HCT116 (cell line): ENCODE results near the gene GHR. TPM values are rescaled to one million over a fixed set of nuclear protein-coding genes. Genes with fewer than 3 reads are reported as not detected.

Experiments used
- ATAC-seq: fragments of 200-7000 bp; cut with Tn5 transposase; 2 replicates; pipeline ENCODE4 v1.9.1; 2020; ENCODE audit warnings: mild to moderate bottlenecking, moderate library complexity
- BruUV-seq: library from RNA; stranded (reverse); fragments of 400-500 nt; replicated peaks from 2 replicates; lab custom pipeline; 2021; lab: Mats Ljungman, UMichigan
- CTCF ChIA-PET: fragments of 300-600 bp; sonication (Branson Sonifier 250); formaldehyde crosslinking; loops from one replicate; lab custom pipeline; 2021; ENCODE audit warnings: antibody characterized with exemption; lab: Charles Lee
- POLR2A ChIA-PET: fragments of 300-600, 350-600 bp; sonication (Branson Sonifier 250); formaldehyde crosslinking; loops from one replicate; lab custom pipeline; 2021; ENCODE audit warnings: antibody characterized with exemption; lab: Charles Lee
- RAD21 ChIA-PET, 2 experiments: fragments of 300-600 bp; sonication (Branson Sonifier 250); formaldehyde crosslinking; loops; one replicate each; lab custom pipeline; 2023; ENCODE audit warnings: low total read pairs in 2 of 2; ENCODE audit not compliant: uncharacterized antibody in 2 of 2, unreplicated experiment in 2 of 2, low non-redundant PET in 1 of 2; lab: Charles Lee
- DNase-seq: peaks from one replicate; pipeline ENCODE4 v3.0.0-alpha.2; 2010; ENCODE audit warnings: low read depth, low spot score
- H2AFZ ChIP-seq: fragments of 200-600 bp; shearing (Covaris generic), sonication (generic); 2 replicates; pipeline ENCODE4 v1.6.1; 2017; ENCODE audit warnings: low read depth, mixed run types, mixed read lengths, antibody characterized with exemption, low read length; ENCODE audit not compliant: poor library complexity, severe bottlenecking
- H3K27ac ChIP-seq: 2 replicates; pipeline ENCODE4 v1.5.1; 2012; ENCODE audit warnings: low read depth, low read length
- H3K27me3 ChIP-seq: fragments of 200-600 bp; sonication (generic); 2 replicates; pipeline ENCODE4 v1.6.1; 2016; ENCODE audit warnings: mixed run types, low read length, mixed read lengths; ENCODE audit not compliant: insufficient read depth
- H3K36me3 ChIP-seq, 2 experiments: fragments of 200-500 bp in 1 of 2; fragments of 200-600 bp in 1 of 2; sonication (Bioruptor generic) in 1 of 2; sonication (generic) in 1 of 2; 2 replicates each; pipeline versions ENCODE4 v1.5.1 to v1.6.1; 2014 to 2016; ENCODE audit warnings: low read length in 2 of 2, inconsistent platforms in 1 of 2, mixed read lengths in 1 of 2, mixed run types in 1 of 2; ENCODE audit not compliant: insufficient read depth in 2 of 2, control insufficient read depth in 1 of 2
- H3K4me1 ChIP-seq, 2 experiments: fragments of 200-600 bp in 1 of 2; sonication (generic) in 1 of 2; 2 replicates each; pipeline versions ENCODE4 v1.5.1 to v1.6.1; 2012 to 2017; ENCODE audit warnings: low read length in 2 of 2, inconsistent platforms in 1 of 2, mild to moderate bottlenecking in 1 of 2, mixed read lengths in 1 of 2, mixed run types in 1 of 2, moderate library complexity in 1 of 2; ENCODE audit not compliant: insufficient read depth in 2 of 2, control insufficient read depth in 1 of 2
- H3K4me2 ChIP-seq: fragments of 200-600 bp; sonication (generic); 2 replicates; pipeline ENCODE4 v1.6.1; 2017; ENCODE audit warnings: mixed run types, low read length, mixed read lengths
- H3K4me3 ChIP-seq, 2 experiments: fragments of 200-600 bp in 1 of 2; sonication (generic) in 1 of 2; replicated peaks in 1 of 2; 2 replicates each; pipeline ENCODE4 v1.5.1; 2011 to 2016; ENCODE audit warnings: low read length in 2 of 2, control low read depth in 1 of 2, low read depth in 1 of 2, mild to moderate bottlenecking in 1 of 2, mixed read lengths in 1 of 2, mixed run types in 1 of 2
- H3K79me2 ChIP-seq: fragments of 200-600 bp; sonication (generic); 2 replicates; pipeline ENCODE4 v1.6.1; 2017; ENCODE audit warnings: mild to moderate bottlenecking, mixed run types, low read length, moderate library complexity, mixed read lengths; ENCODE audit not compliant: insufficient read depth
- H3K9ac ChIP-seq: fragments of 200-600 bp; sonication (generic); 2 replicates; pipeline ENCODE4 v1.6.1; 2016; ENCODE audit warnings: low read length, mixed read lengths
- H3K9me2 ChIP-seq: fragments of 200-600 bp; sonication (generic), shearing (Covaris generic); 2 replicates; pipeline ENCODE4 v1.6.1; 2017; ENCODE audit warnings: mixed run types, mild to moderate bottlenecking, moderate library complexity; ENCODE audit not compliant: insufficient read depth
- H3K9me3 ChIP-seq, 2 experiments: fragments of 200-500 bp in 1 of 2; fragments of 200-600 bp in 1 of 2; sonication (Bioruptor generic) in 1 of 2; sonication (generic) in 1 of 2; 2 replicates each; pipeline ENCODE4 v1.6.1; 2014 to 2017; ENCODE audit warnings: low read length in 2 of 2, mixed read lengths in 2 of 2, inconsistent platforms in 1 of 2, low read depth in 1 of 2, mild to moderate bottlenecking in 1 of 2, mixed run types in 1 of 2, moderate library complexity in 1 of 2; ENCODE audit not compliant: control insufficient read depth in 1 of 2, insufficient read depth in 1 of 2
- H4K20me1 ChIP-seq: fragments of 200-600 bp; sonication (generic), shearing (Covaris generic); 2 replicates; pipeline ENCODE4 v1.6.1; 2017; ENCODE audit warnings: mixed run types, mild to moderate bottlenecking, moderate library complexity; ENCODE audit not compliant: insufficient read depth
- ATF3 ChIP-seq: IDR thresholded peaks from 2 replicates; pipeline ENCODE4 v1.6.1; 2012
- EGR1 ChIP-seq: IDR thresholded peaks from 2 replicates; pipeline ENCODE4 v1.6.1; 2012; ENCODE audit warnings: low read depth
- EZH2phosphoT487 ChIP-seq: fragments of 200-600 bp; IDR thresholded peaks from 2 replicates; pipeline ENCODE4 v1.6.1; 2018; ENCODE audit warnings: antibody characterized with exemption, borderline replicate concordance
- POLR2A ChIP-seq: IDR thresholded peaks from 2 replicates; pipeline ENCODE4 v1.7.0; 2011; ENCODE audit warnings: borderline replicate concordance; ENCODE audit not compliant: insufficient read depth, insufficient read length; ENCODE audit errors: extremely low read depth
- POLR2AphosphoS5 ChIP-seq: IDR thresholded peaks from 2 replicates; pipeline ENCODE4 v1.6.1; 2011; ENCODE audit warnings: mild to moderate bottlenecking, low read depth, low read length, moderate library complexity
- RAD21 ChIP-seq: IDR thresholded peaks from 2 replicates; pipeline ENCODE4 v1.6.1; 2012; ENCODE audit warnings: low read depth, mild to moderate bottlenecking
- SIN3A ChIP-seq: IDR thresholded peaks from 2 replicates; pipeline ENCODE4 v1.6.1; 2012; ENCODE audit warnings: low read depth
- SP1 ChIP-seq: IDR thresholded peaks from 2 replicates; pipeline ENCODE4 v1.6.1; 2012; ENCODE audit warnings: low read depth
- SRF ChIP-seq: IDR thresholded peaks from 2 replicates; pipeline ENCODE4 v1.6.1; 2012; ENCODE audit warnings: low read depth
- TCF7L2 ChIP-seq: IDR thresholded peaks from 2 replicates; pipeline ENCODE4 v1.7.0; 2011; ENCODE audit warnings: borderline replicate concordance, inconsistent platforms; ENCODE audit not compliant: insufficient read depth, insufficient read length; ENCODE audit errors: extremely low read depth
- ZNF274 ChIP-seq: fragments of 200-500 bp; sonication (Bioruptor generic); IDR thresholded peaks from 2 replicates; pipeline ENCODE4 v1.6.1; 2014; ENCODE audit warnings: mild to moderate bottlenecking, low read depth, low read length, inconsistent platforms
- intact Hi-C: fragments of 100-400 bp; cut with micrococcal nuclease; formaldehyde crosslinking; loops from 2 replicates; pipeline ENCODE4 v1.10.0; 2022
- total RNA-seq: library from RNA; stranded (reverse); gene quantifications from one replicate; pipeline ENCODE4 v1.2.1, GENCODE V29; 2021; ENCODE audit not compliant: unreplicated experiment

Gene GHR
- total RNA-seq, 1 experiment from 2014 or later: not detected

- H3K36me3 ChIP-seq: no peaks in the 10 kb centered on the region
- no peaks in the 10 kb centered on the region for H3K27me3 ChIP-seq
- H3K4me3 ChIP-seq: no peak overlapping the region
- H3K4me1 ChIP-seq: no peaks in the 10 kb centered on the region
- CTCF ChIA-PET: no interaction called here
- no peak overlapping the region for H3K27ac ChIP-seq
- no peaks in the 10 kb centered on the region for H3K9me3 ChIP-seq
- RAD21 ChIA-PET: no interaction called here
- POLR2A ChIA-PET: no interaction called here
- intact Hi-C loops: no loop called here
- ATAC-seq (no peak), DNase-seq (no peak)
- TF ChIP-seq EZH2phosphoT487: no peak
- TF ChIP-seq EGR1: no peak
- no peak for TF ChIP-seq ZNF274
- no peak for TF ChIP-seq POLR2AphosphoS5
- TF ChIP-seq SP1: no peak
- no peak for TF ChIP-seq ATF3
- H3K9ac ChIP-seq: no peak overlapping the region
- H3K79me2 ChIP-seq: no peaks in the 10 kb centered on the region
- no peaks in the 10 kb centered on the region for H3K9me2 ChIP-seq
- BruUV-seq: no TSS peak
- H2AFZ ChIP-seq: no peak overlapping the region
- no peak overlapping the region for H3K4me2 ChIP-seq
- no peaks in the 10 kb centered on the region for H4K20me1 ChIP-seq
These were observed 44.8 kb downstream of the GHR start for GRCh38 chr5:42467981-42468524.

DNA sequence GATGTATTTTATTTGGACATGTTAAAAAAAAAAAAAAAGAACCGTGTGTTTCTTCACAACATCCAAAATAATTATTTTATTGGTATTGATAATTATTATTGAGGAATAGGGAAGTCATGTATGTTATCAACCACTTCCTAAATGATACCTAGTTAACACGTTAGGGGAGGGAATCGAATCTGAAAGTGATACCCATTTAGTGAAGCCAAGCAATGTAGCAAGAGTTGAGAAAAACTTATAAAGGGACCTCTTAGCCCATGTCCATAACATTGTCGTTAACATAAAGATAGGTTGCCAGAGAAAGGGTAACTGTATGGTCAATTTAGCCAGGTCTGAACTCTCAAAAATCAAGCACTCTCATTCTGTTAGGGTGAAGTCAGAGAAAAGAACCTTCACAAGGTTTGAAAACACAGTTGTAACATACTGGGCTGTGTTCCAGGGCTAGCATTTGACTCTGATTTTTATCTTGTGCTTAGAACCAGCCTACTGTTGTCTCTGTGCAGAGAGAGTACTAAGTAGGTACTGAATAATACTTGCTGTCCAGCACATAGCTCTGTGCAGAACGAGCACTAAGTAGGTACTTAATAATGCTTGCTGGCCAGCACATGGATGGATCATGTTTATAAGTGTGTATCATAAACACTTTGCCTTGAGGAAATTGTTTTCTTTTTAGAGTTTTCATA is 60.4 kb downstream of the GHR start:
- ChIA-PET CTCF (no interaction called here), POLR2A (no interaction called here), RAD21 (no interaction called here)
- Histone ChIP-seq H2AFZ (no peak overlapping the region), H3K9ac (no peak overlapping the region), H3K27ac (no peak overlapping the region), H3K27me3 (no peaks in the 10 kb centered on the region), H3K4me2 (no peak overlapping the region), H3K4me3 (no peak overlapping the region), H4K20me1 (no peaks in the 10 kb centered on the region), H3K4me1 (no peaks in the 10 kb centered on the region), H3K79me2 (no peaks in the 10 kb centered on the region), H3K9me2 (no peaks in the 10 kb centered on the region), H3K9me3 (no peaks in the 10 kb centered on the region), H3K36me3 (no peaks in the 10 kb centered on the region)
- intact Hi-C loops: no loop called here
- TF ChIP-seq TCF7L2 (no peak), POLR2A (no peak), RAD21 (no peak), SIN3A (no peak), SRF (no peak)
- DNase-seq (no peak), ATAC-seq (no peak)
- no TSS peak for BruUV-seq
